ENCODE results near the gene DHRS4.

DNA sequence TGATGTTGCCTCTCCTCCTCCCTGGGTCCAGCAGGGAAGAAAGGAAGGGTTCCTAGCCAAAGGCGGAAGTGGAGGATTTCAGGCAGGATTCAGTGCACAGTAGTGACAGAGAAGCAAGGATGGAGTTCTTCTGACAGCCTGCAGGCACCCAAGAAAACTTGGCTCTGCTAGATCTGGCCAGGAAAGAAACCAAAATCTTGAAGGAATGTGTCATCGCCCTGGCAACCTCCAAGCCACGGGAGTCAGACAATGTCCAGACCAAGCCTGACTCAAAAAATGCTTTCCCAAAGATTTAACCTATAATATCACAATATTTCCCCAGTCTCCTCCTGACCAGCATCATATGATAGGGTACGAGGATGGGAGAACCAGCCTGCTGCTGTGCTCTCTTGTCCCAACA lies 22.8 kb upstream of the DHRS4 start:
- TF ChIP-seq CTCF (conservative IDR thresholded peaks at IDR 0.05; ENCODE audit: low read depth, low read length), result no peak
- TF ChIP-seq EZH2 (IDR thresholded peaks at IDR 0.05; ENCODE audit: borderline replicate concordance, low read depth, low read length, poor library complexity, severe bottlenecking), result no peak

All from A673 (cell line).